ENCODE data around the gene PLXNB3.

PLXNB3 gene

DNA sequence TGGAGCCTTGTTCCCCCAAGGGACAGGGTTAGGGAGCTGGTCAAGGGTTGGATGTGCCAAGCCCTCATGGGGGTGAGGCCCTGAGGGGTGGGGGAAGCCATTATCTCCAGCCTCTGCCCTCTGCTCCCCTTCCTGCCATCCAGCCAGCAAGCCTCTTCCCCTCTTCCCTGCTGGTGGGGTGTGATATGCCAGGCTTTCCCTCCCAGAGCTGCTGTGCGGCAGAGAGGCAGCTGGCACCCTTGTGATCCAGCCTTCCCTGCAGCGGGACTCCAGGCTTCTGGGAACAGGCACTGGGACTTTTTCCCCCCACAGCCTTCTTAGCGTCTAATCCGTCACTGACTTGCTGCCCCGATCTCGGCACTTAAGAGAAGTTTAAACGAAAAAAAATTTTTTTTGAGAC is 36.7 kb downstream of the PLXNB3 start:
- H3K36me3 ChIP-seq (ENCODE audit: low read length): no peaks in the 10 kb centered on the region
- no peaks in the 10 kb centered on the region for H3F3A ChIP-seq (ENCODE audit: insufficient read depth)
- no peak overlapping the region for H3K9ac ChIP-seq (ENCODE audit: low read length)
- H3K9me2 ChIP-seq (replicated peaks; ENCODE audit: insufficient read depth, low read length): no peaks in the 10 kb centered on the region
- TF ChIP-seq, protein P1, sequence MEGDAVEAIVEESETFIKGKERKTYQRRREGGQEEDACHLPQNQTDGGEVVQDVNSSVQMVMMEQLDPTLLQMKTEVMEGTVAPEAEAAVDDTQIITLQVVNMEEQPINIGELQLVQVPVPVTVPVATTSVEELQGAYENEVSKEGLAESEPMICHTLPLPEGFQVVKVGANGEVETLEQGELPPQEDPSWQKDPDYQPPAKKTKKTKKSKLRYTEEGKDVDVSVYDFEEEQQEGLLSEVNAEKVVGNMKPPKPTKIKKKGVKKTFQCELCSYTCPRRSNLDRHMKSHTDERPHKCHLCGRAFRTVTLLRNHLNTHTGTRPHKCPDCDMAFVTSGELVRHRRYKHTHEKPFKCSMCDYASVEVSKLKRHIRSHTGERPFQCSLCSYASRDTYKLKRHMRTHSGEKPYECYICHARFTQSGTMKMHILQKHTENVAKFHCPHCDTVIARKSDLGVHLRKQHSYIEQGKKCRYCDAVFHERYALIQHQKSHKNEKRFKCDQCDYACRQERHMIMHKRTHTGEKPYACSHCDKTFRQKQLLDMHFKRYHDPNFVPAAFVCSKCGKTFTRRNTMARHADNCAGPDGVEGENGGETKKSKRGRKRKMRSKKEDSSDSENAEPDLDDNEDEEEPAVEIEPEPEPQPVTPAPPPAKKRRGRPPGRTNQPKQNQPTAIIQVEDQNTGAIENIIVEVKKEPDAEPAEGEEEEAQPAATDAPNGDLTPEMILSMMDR (IDR thresholded peaks at IDR 0.05; ENCODE audit: insufficient read depth, low read length, poor library complexity, severe bottlenecking): no peak
- no peak for TF ChIP-seq EZH2phosphoT487 (conservative IDR thresholded peaks at IDR 0.05; ENCODE audit: low read length)
- no peaks in the 10 kb centered on the region for H3K9me3 ChIP-seq (ENCODE audit: insufficient read depth, low read length)
- no peak overlapping the region for H3K4me2 ChIP-seq (ENCODE audit: low read depth, low read length, poor library complexity, severe bottlenecking)
- no peak overlapping the region for H3K4me3 ChIP-seq (ENCODE audit: insufficient read depth, low read length, poor library complexity, severe bottlenecking)
- no peak overlapping the region for H3K27ac ChIP-seq (ENCODE audit: low read depth, low read length)
- no peaks in the 10 kb centered on the region for H3K27me3 ChIP-seq (ENCODE audit: low read length)
- H3K79me2 ChIP-seq (ENCODE audit: insufficient read depth, low read length): no peaks in the 10 kb centered on the region
- no peak overlapping the region for H2AFZ ChIP-seq (ENCODE audit: low read depth, low read length, severe bottlenecking)
- H4K20me1 ChIP-seq (ENCODE audit: low read depth, low read length): no peaks in the 10 kb centered on the region

DNA sequence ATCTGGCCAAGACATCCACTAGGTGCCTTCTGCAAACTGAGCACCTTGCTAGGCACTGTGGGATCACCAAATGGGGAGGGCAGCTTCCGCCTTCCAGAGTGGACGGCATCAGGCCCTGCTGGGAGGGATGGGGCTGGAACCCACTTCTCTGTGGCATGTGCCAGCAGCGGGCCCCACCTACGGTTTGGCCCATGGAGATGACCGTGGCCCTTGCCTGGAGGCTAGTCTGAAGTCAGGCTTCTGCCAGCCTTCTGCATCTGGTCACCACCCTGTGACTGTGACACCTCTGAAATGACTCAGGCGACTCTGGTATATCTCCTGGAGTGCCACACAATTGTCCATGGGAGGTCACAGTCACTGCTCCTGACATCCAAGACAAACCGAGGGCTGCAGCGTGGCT is 37.6 kb downstream of the PLXNB3 start:
- Histone ChIP-seq H3K9me3 (ENCODE audit: insufficient read depth, low read length) (no peaks in the 10 kb centered on the region), H3K36me3 (ENCODE audit: low read length) (no peaks in the 10 kb centered on the region)

DNA sequence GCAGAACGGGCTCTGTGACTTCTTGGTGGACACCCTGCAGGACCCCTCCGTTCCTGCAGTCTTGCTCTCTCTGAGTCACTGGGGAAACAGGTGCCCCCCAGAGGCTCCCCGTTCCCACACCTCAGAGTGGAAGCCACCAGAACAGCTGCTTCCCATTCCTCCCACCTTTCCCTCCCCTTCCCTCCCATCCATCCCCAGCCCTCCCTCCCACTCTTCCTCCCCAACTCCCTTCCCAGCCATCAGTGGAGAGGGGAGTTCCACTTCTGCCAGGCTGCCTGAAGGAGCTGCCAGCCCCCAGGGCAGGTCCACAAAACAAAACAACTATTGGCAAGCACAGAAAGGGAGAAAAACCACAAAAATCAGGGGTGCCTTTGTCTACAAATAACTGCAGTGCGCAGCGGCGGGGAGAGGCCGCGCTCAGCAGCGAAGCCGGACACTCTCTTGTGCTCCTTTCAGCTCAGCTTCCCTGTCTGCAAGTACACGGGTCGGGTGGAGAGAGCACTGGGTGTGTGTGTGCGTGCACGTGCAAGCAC is 38.5 kb downstream of the PLXNB3 start:
- H3K4me3 ChIP-seq (ENCODE audit: insufficient read depth, low read length, poor library complexity, severe bottlenecking): no peak overlapping the region
- no peak overlapping the region for H3K9ac ChIP-seq (ENCODE audit: low read length)
- no peaks in the 10 kb centered on the region for H4K20me1 ChIP-seq (ENCODE audit: low read depth, low read length)
- H3K79me2 ChIP-seq (ENCODE audit: insufficient read depth, low read length): no peaks in the 10 kb centered on the region
- H2AFZ ChIP-seq (ENCODE audit: low read depth, low read length, severe bottlenecking): no peak overlapping the region
- no peaks in the 10 kb centered on the region for H3K36me3 ChIP-seq (ENCODE audit: low read length)
- no peak overlapping the region for H3K27ac ChIP-seq (ENCODE audit: low read depth, low read length)
- no peak overlapping the region for H3K4me2 ChIP-seq (ENCODE audit: low read depth, low read length, poor library complexity, severe bottlenecking)
- H3F3A ChIP-seq (ENCODE audit: insufficient read depth): no peaks in the 10 kb centered on the region
- no peaks in the 10 kb centered on the region for H3K27me3 ChIP-seq (ENCODE audit: low read length)
- H3K9me2 ChIP-seq (replicated peaks; ENCODE audit: insufficient read depth, low read length): no peaks in the 10 kb centered on the region
- TF ChIP-seq, protein P1 (IDR thresholded peaks at IDR 0.05; ENCODE audit: insufficient read depth, low read length, poor library complexity, severe bottlenecking): no peak
- H3K9me3 ChIP-seq (ENCODE audit: insufficient read depth, low read length): no peaks in the 10 kb centered on the region

More for the DNA sequence above, 37.6 kb downstream of the PLXNB3 start:
- Histone ChIP-seq H3K4me3 (ENCODE audit: insufficient read depth, low read length, poor library complexity, severe bottlenecking) (no peak overlapping the region), H3K79me2 (ENCODE audit: insufficient read depth, low read length) (no peaks in the 10 kb centered on the region), H2AFZ (ENCODE audit: low read depth, low read length, severe bottlenecking) (no peak overlapping the region), H3K9ac (ENCODE audit: low read length) (no peak overlapping the region), H3K4me2 (ENCODE audit: low read depth, low read length, poor library complexity, severe bottlenecking) (no peak overlapping the region), H3K27ac (ENCODE audit: low read depth, low read length) (no peak overlapping the region), H3K27me3 (ENCODE audit: low read length) (no peaks in the 10 kb centered on the region), H3F3A (ENCODE audit: insufficient read depth) (no peaks in the 10 kb centered on the region), H3K9me2 (replicated peaks; ENCODE audit: insufficient read depth, low read length) (no peaks in the 10 kb centered on the region), H4K20me1 (ENCODE audit: low read depth, low read length) (no peaks in the 10 kb centered on the region)
- TF ChIP-seq, protein P1 (IDR thresholded peaks at IDR 0.05; ENCODE audit: insufficient read depth, low read length, poor library complexity, severe bottlenecking): no peak
- no peak for TF ChIP-seq EZH2phosphoT487 (conservative IDR thresholded peaks at IDR 0.05; ENCODE audit: low read length)
